Right atrium auricular region (tissue), 2 donors: ENCODE data around the gene IBA57. TPM values are rescaled to one million over a fixed set of nuclear protein-coding genes. Genes with fewer than 3 reads are reported as not detected.

Experiments
- DNase-seq: peaks from one replicate; pipeline ENCODE4 v3.0.0-alpha.2; 2019; ENCODE audit warnings: low spot score
- H3K27ac ChIP-seq, 2 donors: fragments of 200-600 bp; sonication (generic); 1 replicate in 1 of 2; 2 replicates in 1 of 2; pipeline ENCODE4 v1.5.1; 2016 to 2019
- H3K27me3 ChIP-seq, 2 donors: fragments of 200-600 bp; sonication (generic); one replicate each; pipeline versions ENCODE4 v1.5.1 to v1.6.0; 2017 to 2019
- H3K36me3 ChIP-seq: fragments of 200-600 bp; sonication (generic); one replicate; pipeline ENCODE4 v1.5.1; 2016
- H3K4me1 ChIP-seq, 2 donors: fragments of 200-600 bp; sonication (generic); one replicate each; pipeline versions ENCODE4 v1.5.1 to v1.6.0; 2017 to 2019
- H3K4me3 ChIP-seq, 2 donors: fragments of 200-600 bp; sonication (generic); 1 replicate in 1 of 2; 2 replicates in 1 of 2; pipeline ENCODE4 v1.5.1; 2017 to 2019; ENCODE audit warnings: mild to moderate bottlenecking in 1 of 2, moderate library complexity in 1 of 2
- H3K9me3 ChIP-seq, 2 donors: fragments of 200-600 bp; sonication (generic); one replicate each; pipeline ENCODE4 v1.5.1; 2019
- CTCF ChIP-seq, 2 donors: fragments of 200-600 bp; sonication (generic); IDR thresholded peaks; one replicate each; pipeline ENCODE4 v1.5.1; 2019; ENCODE audit warnings: antibody characterized with exemption in 2 of 2
- total RNA-seq, 2 donors: library from RNA; depleted of rRNA; stranded (reverse); fragments of >200 nt; gene quantifications; one replicate each; pipeline ENCODE4 v1.1.0, GENCODE V29; 2016

The IBA57 gene
- total RNA-seq, 2 donors from 2014 or later, result 6.7 to 7.1 TPM

- peak overlapping the region; percentile 61 to 70 for H3K4me3 ChIP-seq
- no peaks in the 10 kb centered on the region for H3K9me3 ChIP-seq
- DNase-seq, result no peak
- TF ChIP-seq CTCF (IDR thresholded peaks at IDR 0.05), result no peak
- H3K36me3 ChIP-seq, result no peaks in the 10 kb centered on the region
- H3K4me1 ChIP-seq, result peaks cover 3 to 49% of the 10 kb centered on the region in 2 donors
- peak overlapping the region; percentile 95 to 100 for H3K27ac ChIP-seq
- no peaks in the 10 kb centered on the region for H3K27me3 ChIP-seq
Observed at GRCh38 chr1:228164561-228165371, 838 bp upstream of the IBA57 start.

- Histone ChIP-seq H3K9me3 (no peaks in the 10 kb centered on the region), H3K4me3 (peak overlapping the region; percentile 61 to 70), H3K27me3 (no peaks in the 10 kb centered on the region), H3K4me1 (peaks cover 3 to 47% of the 10 kb centered on the region in 2 donors), H3K36me3 (no peaks in the 10 kb centered on the region), H3K27ac (peak overlapping the region; percentile 95 to 100)
- peak; percentile 91 for DNase-seq
- TF ChIP-seq CTCF (IDR thresholded peaks at IDR 0.05), result peak; percentile 40 to 47
Observed at GRCh38 chr1:228166170-228166936, 749 bp downstream of the IBA57 start.

GRCh38 chr1:228168563-228169270 lies 3.1 kb downstream of the IBA57 start:
- Histone ChIP-seq H3K27ac (no peak overlapping the region), H3K4me3 (no peak overlapping the region), H3K36me3 (no peaks in the 10 kb centered on the region), H3K27me3 (no peaks in the 10 kb centered on the region), H3K9me3 (no peaks in the 10 kb centered on the region), H3K4me1 (peaks cover 0 to 25% of the 10 kb centered on the region in 2 donors)
- TF ChIP-seq CTCF (IDR thresholded peaks at IDR 0.05), result no peak
- no peak for DNase-seq

- no peaks in the 10 kb centered on the region for H3K36me3 ChIP-seq
- H3K27me3 ChIP-seq, result no peaks in the 10 kb centered on the region
- H3K4me1 ChIP-seq, result peaks cover 0 to 21% of the 10 kb centered on the region in 2 donors
- no peak for TF ChIP-seq CTCF (IDR thresholded peaks at IDR 0.05)
- no peak overlapping the region for H3K27ac ChIP-seq
- DNase-seq, result no peak
- no peak overlapping the region for H3K4me3 ChIP-seq
- H3K9me3 ChIP-seq, result no peaks in the 10 kb centered on the region
Observed at GRCh38 chr1:228169345-228169744, 3.7 kb downstream of the IBA57 start.

GRCh38 chr1:228170666-228171065 lies 5.1 kb downstream of the IBA57 start:
- DNase-seq, result no peak
- H3K4me3 ChIP-seq, result no peak overlapping the region
- H3K27me3 ChIP-seq, result no peaks in the 10 kb centered on the region
- H3K36me3 ChIP-seq, result peaks cover 10% of the 10 kb centered on the region
- no peak for TF ChIP-seq CTCF (IDR thresholded peaks at IDR 0.05)
- no peaks in the 10 kb centered on the region for H3K9me3 ChIP-seq
- H3K27ac ChIP-seq, result no peak overlapping the region
- peaks cover 0 to 13% of the 10 kb centered on the region in 2 donors for H3K4me1 ChIP-seq
